Measurements from ENCODE around the gene LRRC8A. TPM values are rescaled to one million over a fixed set of nuclear protein-coding genes. Genes with fewer than 3 reads are reported as not detected.
"Not testable (repeated sequence)": the region's sequence is repeated elsewhere in the genome, so short reads cannot be mapped to it uniquely, and the experiment has no call there.

Gene LRRC8A
- polyA plus RNA-seq, 1 donor = 24.2 TPM

DNA sequence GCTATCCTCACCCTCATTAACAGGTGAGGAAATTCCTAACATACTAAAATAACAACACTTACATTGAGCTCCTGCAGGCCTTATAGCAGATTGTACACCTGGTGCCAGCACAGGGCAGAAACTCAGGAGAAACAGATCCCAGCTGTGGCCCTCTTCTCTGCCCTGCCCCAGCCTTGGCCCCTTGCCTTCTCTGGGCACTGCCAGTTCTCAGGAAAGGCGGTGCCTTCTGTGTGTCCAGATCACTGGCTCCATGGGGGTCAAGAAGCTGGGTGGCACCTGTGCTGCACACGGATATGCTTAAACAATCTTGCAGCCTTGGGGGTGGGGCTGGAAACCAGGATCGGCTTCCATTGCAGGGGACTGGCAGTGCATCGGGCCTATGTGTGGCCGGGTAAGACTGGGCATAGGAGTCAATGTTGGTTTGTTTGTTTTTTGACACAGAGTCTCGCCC is 19.5 kb upstream of the LRRC8A start:
- no peak for DNase-seq

DNA sequence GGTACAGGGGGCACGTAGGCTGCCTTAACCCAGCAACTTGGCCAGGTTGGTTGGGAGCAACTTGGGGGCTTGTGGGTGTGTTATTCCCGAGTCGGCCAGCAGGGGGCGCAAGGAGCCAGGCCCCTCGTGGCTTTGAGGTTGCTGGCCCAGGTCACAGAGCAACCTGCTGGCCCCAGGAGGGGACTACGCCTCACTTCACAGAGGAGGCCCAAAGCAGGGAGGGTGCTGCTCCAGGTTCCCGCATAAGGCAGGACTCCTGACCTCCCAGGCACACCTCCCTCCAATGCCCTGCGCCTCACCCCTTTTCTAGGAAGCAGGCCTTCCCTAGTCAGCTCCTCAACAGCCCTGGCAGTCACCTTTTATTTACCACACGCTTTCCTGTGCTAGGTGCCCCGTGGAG is 18.3 kb upstream of the LRRC8A start:
- no peak for DNase-seq

DNA sequence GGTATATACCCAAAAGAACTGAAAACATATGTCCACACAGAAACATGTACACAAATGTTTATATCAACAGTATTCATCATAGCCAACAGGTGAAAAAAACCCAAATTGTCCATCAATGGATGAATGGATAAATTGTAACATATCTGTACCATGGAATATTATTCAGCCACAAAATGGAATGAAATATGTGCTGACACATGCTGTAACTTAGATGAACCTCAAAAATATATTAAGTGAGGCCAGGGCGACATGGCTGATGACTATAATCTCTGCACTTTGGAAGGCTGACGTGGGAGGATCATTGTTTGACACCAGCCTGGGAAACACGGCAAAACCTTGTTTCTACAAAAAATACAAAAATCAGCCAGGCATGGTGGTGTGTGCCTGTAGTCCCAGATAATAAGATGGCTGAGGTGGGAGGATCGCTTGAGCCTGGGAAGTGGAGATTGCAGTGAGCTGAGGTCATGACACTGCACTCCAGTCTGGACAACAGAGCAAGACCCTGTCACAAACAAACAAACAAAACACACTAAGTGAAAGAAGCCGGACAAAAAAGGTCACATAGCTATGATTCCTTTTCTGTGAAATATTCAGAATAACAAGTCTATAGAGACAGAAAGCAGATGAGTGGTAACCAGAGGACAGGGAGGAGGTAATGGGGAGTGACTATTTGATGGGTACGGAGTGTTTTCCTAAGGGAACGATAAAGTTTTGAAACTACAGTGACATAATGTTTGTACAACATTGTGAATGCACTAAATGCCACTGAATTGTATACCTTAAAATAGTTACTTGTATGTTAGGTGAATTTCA is 11.6 kb upstream of the LRRC8A start:
- DNase-seq = no peak

- DNase-seq = not testable (repeated sequence)
Observed at GRCh38 chr9:128870941-128871265, 11.0 kb upstream of the LRRC8A start.

DNA sequence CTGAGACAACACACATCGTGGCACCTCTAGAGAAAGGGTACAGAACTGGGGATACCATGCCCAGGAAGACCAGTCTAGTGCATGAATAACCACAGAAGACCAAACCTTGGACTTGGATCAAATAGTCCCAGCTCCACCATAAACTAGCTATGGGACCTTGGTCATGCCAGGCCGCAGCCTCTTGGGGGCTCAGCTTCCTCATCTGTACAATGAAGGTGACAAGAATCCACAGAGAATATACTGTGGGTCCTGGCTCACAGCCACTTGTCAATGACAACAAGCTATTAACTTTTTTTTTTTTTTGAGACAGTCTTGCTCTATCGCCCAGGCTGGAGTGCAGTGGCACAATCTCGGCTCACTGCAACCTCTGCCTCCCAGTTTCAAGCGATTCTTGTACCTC is 4.1 kb upstream of the LRRC8A start:
- DNase-seq = no peak

DNA sequence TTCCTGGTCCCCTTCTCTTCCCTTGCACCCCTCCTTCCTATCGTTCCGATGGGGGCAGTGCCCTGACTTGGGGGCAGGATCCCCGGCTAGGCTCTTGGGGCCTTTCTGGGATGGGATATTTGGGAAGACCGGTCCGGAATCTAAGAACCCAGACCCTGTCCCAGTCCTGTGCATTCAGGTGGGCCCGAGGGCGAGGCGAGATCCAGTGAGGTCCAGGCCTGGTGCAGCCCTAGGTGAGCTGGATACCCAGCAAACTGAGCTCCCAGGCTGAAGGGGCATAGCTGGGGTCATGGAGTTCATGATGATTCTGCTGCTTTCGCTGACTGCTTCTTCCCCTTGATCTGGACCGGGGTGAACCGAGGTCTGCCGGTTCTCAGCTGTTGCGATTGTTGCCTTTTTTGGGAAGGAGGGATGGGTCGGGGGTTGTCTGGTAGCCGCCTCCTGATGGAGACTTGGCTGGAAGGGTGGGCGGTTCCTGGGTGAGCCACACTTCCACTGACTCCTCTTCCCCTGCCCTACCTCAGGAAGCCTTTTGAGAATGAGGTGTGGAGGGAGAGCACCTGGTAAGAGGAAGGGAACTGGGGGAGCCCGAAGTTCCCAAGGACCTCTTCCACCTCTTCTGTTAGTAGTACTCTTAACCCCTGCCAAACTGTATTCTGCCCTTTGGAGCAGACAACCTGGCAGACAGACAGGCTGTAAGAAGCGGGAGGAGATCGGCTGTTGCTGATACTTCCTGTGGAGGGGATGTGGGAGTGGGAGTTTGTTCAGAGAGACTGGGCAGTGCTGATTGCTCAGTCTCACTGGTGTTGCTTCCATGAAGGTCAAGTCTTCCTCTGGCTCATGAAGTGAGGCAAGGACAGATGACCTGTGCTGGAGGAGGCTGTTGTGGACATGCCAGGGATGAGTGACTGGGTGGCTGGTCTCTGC is 1.0 kb downstream of the LRRC8A start:
- no peak for DNase-seq

GRCh38 chr9:128884164-128884563 is 2.2 kb downstream of the LRRC8A start:
- no peak for DNase-seq

- no peak for DNase-seq
Observed at GRCh38 chr9:128885376-128885775, 3.4 kb downstream of the LRRC8A start.

DNA sequence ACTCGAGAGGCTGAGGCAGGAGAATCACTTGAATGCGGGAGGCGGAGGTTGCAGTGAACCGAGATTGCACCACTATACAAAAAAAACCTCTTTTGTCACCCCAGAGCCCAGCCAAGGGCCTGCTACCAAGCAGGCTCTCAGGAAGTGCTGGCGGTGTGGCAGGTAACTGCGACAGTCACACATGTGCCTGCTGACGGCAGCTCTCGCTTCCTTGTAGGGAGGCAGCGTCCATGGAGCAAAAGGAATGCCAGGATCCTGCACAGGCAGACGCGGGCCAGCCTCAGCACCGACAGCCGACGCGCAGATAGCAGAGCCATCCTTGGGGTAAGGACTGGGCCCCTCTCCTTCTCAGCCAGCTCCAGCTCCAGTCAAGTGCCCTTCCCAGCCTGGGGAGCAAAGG is 3.9 kb downstream of the LRRC8A start:
- DNase-seq = no peak

DNA sequence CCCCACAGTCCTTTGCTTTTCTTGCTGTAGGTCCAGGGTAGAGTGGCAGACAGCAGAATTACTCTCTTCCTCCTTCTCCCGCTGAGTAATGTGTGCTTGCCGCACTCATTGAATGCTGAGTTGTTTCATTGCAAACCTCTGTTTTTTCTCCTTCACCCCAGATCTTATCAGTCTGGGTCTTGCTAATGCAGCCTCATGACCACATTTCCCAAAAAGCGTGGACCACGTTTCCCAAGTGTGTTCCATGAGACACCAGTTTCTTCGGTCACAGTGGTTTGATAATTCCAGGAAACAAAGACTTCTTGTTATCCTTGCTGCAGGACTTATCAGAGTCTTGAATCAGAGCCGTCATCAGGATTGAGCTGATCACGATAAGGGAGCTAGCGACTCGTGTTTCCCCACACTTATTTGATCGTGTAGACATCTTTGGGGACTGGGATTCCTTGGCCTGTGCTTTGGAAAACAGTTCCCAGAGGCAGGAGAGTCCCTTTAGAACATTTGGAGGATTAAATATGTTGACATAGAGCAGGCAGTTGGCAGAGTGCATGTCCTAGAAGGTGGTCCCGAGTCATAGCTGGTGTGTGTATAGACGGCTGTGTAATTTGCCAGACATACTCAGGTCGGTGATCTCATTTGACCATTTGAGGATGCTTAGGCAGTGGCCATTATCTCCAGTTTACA is 4.4 kb downstream of the LRRC8A start:
- DNase-seq = no peak

GRCh38 chr9:128887049-128887448 is 5.1 kb downstream of the LRRC8A start:
- no peak for DNase-seq

DNA sequence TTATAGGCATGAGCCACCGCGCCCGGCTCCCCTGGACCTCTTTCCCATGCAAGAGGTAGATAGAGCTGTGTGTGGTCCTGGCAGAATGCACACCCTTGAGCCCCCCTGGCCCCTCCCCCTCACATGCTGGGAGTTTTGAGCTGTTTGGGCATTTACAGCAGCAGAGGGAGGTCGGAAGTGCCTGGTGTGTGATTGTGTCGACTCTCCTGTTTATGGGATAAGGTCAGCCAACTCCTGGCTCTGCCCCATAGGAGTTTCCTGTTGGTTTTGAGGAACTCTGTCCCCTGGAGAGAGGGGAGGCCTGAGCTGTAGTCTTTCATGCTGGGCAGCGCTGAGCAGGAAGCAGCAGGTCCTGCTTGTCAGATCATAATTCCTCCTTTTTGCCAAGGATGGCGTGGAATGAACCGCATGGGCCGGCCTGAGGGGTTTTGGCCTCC is 6.0 kb downstream of the LRRC8A start:
- DNase-seq = no peak

GRCh38 chr9:128891321-128892220 is 9.6 kb downstream of the LRRC8A start:
- DNase-seq = no peak

DNA sequence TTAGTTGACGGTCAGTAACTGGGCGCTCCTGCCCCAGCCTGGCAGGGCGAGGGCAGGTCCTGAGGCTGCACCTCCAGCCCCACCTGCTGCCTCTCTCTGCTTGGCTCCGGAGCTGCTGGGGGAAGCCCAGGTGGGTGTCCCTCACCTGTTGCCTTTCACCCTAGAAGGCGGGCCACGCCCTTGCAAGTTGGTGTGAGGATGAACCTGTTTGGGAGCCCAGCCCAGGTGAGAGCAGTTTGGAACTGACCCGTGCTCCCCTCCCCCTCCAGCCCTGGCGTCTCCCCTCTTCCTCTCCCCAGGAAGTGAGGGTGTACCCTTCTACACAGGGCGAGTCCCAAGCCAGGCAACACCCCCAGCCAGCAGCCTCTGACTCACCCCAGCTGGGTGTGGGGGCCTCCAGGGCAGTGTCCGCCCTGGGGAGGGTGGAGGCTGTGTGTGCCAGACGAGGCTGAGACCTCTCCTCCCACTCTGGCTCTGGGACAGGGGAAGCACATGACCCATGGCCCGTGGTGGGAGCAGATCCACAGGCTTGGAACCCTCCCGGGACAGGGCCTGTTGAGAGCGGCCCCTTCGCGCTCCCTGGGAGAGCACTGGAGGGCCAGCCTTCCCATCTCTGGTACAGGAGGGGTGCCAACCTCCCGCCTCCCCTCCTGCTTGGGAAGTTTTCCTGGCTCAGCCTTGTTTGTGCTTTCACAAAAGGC is 10.4 kb downstream of the LRRC8A start:
- no peak for DNase-seq

DNA sequence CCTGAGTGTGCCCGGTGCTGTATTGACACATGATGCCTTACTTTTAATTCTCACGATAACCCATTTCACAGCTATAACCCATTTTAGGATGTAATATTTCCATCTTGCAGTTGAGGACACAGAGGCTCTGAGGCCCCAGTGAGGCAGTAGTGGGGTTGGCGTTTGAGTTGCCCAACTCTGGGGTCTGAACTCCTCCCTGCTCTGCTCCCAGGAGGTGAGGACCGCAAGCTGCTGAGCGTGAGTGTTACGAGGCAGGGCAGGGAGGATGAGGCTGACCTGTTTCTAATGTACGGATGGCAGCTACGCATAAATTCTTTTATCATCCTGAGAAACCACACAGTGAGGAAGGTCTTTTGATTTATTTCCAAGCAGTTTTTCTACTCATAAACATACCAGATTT is 11.4 kb downstream of the LRRC8A start:
- DNase-seq = no peak

DNA sequence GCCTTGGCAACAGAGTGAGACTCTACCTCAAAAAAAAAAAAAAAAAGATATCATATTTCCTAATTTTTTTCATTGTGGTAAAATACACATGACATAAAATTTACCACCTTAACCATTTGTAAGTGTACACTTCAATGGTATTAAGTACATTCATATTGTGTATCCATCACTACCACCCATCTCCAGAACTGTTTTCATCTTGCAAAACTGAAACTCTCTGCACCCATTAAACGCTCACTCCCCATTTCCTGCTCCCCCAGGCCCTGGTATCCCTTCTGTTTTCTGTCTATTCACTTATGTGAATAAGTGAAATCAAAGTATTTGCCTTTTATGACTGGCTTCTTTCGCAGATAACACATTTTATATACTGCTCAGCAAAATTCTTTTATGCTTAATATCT is 12.8 kb downstream of the LRRC8A start:
- no peak for DNase-seq

GRCh38 chr9:128895556-128895955 is 13.6 kb downstream of the LRRC8A start:
- no peak for DNase-seq

DNA sequence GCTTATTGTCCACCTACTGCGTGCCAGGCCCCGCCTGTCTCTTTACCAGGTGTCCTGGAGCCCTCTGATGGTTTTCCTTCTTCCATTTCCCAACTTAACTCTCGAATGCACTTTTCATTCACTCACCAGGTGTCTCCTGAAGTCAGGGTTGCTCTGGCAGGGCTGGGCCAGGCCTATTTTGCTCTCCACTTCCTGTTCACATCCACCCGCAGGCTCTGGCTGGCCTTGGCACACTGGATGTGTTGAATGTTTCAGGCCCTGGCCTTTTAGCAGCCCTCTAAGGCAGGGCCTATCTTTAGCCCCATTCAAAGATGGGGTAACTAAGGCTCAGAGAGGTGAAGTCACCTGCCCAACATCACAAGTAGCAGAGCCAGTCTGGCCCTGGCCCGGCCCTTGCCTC is 16.4 kb downstream of the LRRC8A start:
- DNase-seq = no peak

GRCh38 chr9:128898845-128899565 is 17.1 kb downstream of the LRRC8A start:
- no peak for DNase-seq
